Activated CD4-positive, alpha-beta T cell treated with anti-CD3 and anti-CD28 coated beads, Interleukin-2, amount 50 U/mL, for 4 hours (primary cell): ENCODE measurements around the gene AGPS.
"Not testable (repeated sequence)": the region's sequence is repeated elsewhere in the genome, so short reads cannot be mapped to it uniquely, and the experiment has no call there.

Source experiments
- DNase-seq, 2 experiments: peaks; one replicate each; pipeline ENCODE4 v3.0.0-alpha.2; 2020

Gene AGPS

GRCh38 chr2:177391822-177392372 lies 676 bp upstream of the AGPS start:
- no peak for DNase-seq

- DNase-seq: no peak
Measured at GRCh38 chr2:177393203-177393755, 706 bp downstream of the AGPS start.

GRCh38 chr2:177393824-177394593 lies 1.4 kb downstream of the AGPS start:
- no peak for DNase-seq

GRCh38 chr2:177394594-177394973 lies 2.0 kb downstream of the AGPS start:
- DNase-seq: no peak

- no peak for DNase-seq
Measured at GRCh38 chr2:177395351-177396065, 2.9 kb downstream of the AGPS start.

GRCh38 chr2:177396703-177397460 lies 4.3 kb downstream of the AGPS start:
- DNase-seq: no peak

- no peak for DNase-seq
Measured at GRCh38 chr2:177397481-177398289, 5.1 kb downstream of the AGPS start.

GRCh38 chr2:177398290-177398683 lies 5.7 kb downstream of the AGPS start:
- DNase-seq: no peak

- DNase-seq: no peak
Measured at GRCh38 chr2:177398791-177399190, 6.2 kb downstream of the AGPS start.

- DNase-seq: no peak
Measured at GRCh38 chr2:177399376-177399775, 6.8 kb downstream of the AGPS start.

- DNase-seq: no peak
Measured at GRCh38 chr2:177400337-177400923, 7.9 kb downstream of the AGPS start.

GRCh38 chr2:177402096-177402495 lies 9.5 kb downstream of the AGPS start:
- no peak for DNase-seq

GRCh38 chr2:177403838-177404237 lies 11.3 kb downstream of the AGPS start:
- no peak for DNase-seq

GRCh38 chr2:177404243-177404642 lies 11.7 kb downstream of the AGPS start:
- no peak for DNase-seq

- no peak for DNase-seq
Measured at GRCh38 chr2:177405029-177405692, 12.6 kb downstream of the AGPS start.

GRCh38 chr2:177406182-177406581 lies 13.6 kb downstream of the AGPS start:
- no peak for DNase-seq

GRCh38 chr2:177407031-177407430 lies 14.5 kb downstream of the AGPS start:
- DNase-seq: no peak

- not testable (repeated sequence) for DNase-seq
Measured at GRCh38 chr2:177410629-177411028, 18.1 kb downstream of the AGPS start.

- no peak for DNase-seq
Measured at GRCh38 chr2:177413703-177414102, 21.1 kb downstream of the AGPS start.

GRCh38 chr2:177419274-177419673 lies 26.7 kb downstream of the AGPS start:
- no peak for DNase-seq

GRCh38 chr2:177422271-177422670 lies 29.7 kb downstream of the AGPS start:
- no peak for DNase-seq
